Measurements from ENCODE around the gene EMID1. TPM values are rescaled to one million over a fixed set of nuclear protein-coding genes. Genes with fewer than 3 reads are reported as not detected.
"Not testable (repeated sequence)": the region's sequence is repeated elsewhere in the genome, so short reads cannot be mapped to it uniquely, and the experiment has no call there.

Gene EMID1
- total RNA-seq, 2 donors from 2014 or later: 0.52 to 1.8 TPM

DNA sequence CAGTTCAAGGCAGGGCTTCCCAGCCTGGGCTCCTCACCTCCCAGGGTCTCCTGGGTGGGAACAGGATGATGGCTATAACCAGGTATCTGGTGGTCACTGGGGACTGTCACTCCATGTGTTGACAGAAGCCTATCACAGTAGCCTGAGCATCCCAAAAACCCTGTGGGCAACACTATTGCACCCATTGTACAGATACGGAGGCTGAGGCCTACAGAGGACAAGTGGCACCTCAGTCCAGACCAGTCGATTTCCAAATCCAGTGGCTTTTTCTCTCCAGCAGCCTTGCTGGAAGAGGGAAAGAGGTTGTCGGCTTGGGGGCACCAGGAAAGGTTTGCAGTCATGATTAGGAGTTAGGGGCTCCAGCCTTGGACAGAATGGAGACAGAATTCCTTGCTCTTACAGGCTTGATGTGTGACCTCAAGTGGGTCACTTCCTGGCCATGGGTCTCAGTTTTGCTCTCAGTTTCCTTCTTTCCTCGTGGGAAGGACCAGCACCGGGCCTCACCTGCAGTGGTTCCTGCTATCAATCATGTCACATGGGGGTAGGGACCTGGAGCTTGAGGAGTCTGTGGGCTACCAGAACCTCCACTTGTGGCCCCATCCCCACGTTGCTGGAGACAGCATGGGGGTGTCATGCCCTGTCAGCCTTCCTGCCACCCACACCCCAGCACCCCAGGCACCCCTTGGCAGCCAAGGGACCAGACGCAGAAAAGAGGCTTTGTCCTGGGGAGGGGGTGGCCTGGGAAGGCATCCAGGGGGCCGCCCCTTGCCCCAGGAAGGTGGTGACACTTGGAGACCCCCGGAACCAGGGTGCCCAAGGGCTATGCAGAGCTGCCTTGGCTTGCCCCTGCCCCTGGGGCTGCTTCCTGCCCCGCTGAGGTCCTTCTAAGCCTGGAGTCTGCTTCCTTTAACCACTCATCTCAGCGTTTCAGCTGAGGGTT is 2.1 kb downstream of the EMID1 start:
- intact Hi-C loops (cut with DNase I): no loop called here
- DNase-seq (no peak), ATAC-seq (no peak)

DNA sequence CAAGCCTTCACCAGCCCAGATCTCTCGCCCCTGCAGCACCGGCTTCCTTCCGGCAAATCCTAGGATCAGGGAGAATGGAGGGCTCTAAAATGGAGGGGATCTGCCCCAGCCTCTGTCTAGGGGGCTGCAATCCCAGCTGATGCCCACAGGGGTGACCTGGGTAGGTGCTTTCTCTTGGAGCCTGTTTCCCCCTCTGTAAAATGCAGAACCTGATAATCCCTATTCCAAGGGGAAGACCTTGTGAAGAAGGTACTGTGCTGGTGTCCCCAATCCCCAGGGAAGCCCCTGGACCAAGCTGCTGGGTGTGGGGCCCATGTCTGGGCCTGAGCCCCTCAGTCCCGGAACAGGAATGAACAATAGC is 2.8 kb downstream of the EMID1 start:
- ATAC-seq (no peak), DNase-seq (no peak)
- intact Hi-C loops (cut with DNase I): no loop called here

DNA sequence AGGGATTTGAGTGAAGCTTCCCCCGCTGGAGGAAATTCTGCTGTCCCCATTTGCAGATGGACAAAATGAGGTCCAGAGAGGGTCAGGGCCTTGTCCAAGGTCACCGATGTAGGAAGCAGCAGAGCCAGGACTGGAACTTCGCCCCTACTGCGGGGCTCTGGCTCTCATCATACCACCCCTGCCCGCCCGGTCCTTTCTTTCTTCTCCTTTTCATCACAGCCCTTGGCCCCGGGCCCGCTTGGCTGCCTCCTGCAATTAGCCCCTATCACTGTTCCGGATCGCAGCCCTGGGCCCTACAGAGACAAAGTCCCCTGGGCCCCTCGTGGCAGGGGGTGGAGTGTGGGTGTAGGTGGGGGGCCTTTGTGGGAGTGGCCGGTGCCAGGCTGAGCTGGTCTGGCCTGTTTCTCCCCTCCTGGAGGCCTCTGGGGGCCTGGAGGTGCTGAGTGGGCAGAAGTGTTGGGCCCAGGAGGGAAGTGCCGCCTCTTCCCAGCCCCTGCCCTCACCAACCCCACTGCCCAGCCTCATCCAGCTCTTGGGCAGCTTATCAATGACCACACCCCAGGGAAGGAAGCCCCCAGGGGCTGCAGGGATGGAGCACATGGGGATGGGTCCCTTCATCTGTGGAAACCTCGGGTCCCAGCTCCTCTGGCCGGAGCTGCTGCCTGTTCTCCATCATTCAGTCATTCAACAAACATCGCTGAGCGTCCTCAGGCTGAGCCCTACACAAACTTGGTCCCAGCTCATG is 3.4 kb downstream of the EMID1 start:
- intact Hi-C loops (cut with DNase I): no loop called here
- no peak for ATAC-seq
- no peak for DNase-seq

DNA sequence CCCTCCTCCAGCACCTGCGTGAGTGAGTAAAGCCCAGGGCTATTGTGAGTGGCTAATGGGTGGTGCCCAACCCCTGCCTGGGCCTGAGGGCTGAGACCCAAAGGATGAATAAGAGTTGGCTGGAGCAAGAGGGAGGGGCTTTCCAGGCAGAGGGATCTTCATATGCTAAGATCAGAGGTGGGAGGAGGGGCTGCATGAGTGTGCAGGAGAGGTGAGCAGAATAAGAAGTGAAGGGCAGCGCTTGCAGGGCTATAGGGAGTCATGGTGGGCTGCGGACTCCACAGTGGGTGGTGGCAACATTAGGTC is 3.9 kb downstream of the EMID1 start:
- DNase-seq (no peak), ATAC-seq (no peak)
- intact Hi-C loops (cut with DNase I): no loop called here

DNA sequence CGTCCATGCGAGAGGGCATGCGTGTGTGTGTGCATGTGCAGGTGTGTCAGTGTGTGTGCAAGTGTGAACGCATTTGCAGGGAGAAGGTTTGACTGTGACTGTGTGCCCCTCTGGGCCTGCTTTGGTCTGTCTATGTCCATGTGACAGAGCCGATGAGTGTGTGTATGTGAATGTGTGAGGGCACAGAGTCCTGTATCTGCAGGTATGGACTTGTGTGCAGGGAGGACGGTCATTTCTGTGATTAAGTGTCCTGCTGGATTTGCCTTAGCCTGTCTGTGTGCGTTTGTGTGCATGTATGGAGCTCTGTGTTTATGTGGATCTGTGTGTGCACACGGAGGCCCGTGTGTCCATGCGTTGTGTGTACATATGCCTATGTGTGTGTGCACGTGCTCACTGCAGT is 5.4 kb downstream of the EMID1 start:
- ATAC-seq: no peak
- intact Hi-C loops (cut with DNase I): no loop called here
- DNase-seq: no peak

DNA sequence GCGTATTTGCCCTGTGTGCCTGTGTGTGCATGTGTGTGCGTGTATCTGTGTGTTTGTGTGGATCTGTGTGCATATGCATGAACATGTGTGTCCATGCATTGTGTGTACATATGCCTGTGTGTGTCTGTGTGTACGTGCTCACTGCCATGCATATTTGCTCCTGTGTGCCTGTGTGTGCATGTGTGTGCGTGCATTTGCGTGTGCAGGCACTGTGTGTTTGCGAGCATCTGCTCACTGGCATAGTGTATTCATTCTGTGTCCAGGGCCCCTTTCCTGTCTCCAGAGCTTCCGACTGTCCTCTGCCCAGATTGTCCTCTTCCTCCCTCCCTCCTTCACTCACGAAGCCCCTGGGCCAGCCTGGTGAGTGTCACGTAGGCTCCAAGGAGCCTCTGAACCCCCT is 5.8 kb downstream of the EMID1 start:
- no peak for ATAC-seq
- intact Hi-C loops (cut with DNase I): no loop called here
- DNase-seq: no peak

DNA sequence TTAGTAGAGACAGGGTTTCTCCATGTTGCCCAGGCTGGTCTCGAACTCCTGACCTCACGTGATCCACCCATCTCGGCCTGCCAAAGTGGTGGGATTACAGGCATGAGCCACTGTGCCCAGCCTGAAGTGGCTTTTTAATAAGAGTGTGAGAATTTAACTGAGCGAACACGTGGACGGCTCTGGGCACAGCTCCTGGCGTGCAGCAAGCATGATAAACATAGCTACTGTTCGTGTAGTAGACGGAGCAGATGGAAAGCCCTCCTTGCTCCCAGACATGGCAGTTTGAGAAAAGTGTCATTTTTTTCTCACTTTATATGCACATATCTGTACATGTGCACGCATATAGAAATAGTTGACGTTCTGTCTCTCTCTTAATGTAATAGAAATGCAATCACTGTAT is 7.0 kb downstream of the EMID1 start:
- ATAC-seq (no peak), DNase-seq (no peak)
- intact Hi-C loops (cut with DNase I): no loop called here

DNA sequence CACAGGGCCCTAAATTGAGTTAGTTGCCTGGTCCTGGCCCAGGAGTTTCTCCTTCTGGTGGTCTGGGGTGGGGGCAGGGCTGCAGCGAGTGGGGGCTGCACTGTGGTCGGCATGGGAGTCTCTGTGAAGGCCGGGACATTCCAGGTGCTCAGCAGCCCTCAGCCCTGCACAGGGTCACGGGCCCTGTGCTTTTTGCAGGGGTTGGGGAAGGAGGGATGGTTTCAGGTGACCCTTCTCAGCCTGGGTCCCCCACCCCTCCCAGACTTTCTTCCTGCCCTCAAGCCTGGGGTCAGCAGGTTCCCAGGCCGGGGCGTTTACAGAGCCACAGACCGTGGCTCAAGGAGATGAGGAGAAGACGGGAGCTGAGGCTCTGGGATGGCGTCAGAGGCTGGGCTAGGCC is 7.8 kb downstream of the EMID1 start:
- DNase-seq (no peak), ATAC-seq (no peak)
- intact Hi-C loops (cut with DNase I): no loop called here

DNA sequence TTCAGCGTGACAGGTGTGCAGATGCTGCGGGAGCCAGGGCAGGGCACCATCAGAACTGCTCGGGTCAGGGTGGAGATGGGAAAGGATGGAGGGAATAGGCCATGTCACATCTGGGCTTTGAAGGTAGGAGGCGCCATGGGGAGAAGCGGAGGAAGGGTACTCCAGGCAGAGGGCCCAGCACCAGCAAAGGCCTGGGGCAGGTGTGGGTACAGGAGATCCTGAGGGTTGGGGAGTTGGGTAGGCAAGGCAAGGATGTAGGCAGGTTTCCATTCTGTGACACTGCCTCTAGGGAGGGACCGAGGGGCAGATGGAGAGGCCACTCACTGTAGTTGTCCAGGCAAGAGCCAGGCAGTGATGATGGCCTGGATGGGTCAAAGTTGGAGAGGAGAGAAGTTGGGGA is 8.5 kb downstream of the EMID1 start:
- ATAC-seq (no peak), DNase-seq (no peak)
- intact Hi-C loops (cut with DNase I): no loop called here

DNA sequence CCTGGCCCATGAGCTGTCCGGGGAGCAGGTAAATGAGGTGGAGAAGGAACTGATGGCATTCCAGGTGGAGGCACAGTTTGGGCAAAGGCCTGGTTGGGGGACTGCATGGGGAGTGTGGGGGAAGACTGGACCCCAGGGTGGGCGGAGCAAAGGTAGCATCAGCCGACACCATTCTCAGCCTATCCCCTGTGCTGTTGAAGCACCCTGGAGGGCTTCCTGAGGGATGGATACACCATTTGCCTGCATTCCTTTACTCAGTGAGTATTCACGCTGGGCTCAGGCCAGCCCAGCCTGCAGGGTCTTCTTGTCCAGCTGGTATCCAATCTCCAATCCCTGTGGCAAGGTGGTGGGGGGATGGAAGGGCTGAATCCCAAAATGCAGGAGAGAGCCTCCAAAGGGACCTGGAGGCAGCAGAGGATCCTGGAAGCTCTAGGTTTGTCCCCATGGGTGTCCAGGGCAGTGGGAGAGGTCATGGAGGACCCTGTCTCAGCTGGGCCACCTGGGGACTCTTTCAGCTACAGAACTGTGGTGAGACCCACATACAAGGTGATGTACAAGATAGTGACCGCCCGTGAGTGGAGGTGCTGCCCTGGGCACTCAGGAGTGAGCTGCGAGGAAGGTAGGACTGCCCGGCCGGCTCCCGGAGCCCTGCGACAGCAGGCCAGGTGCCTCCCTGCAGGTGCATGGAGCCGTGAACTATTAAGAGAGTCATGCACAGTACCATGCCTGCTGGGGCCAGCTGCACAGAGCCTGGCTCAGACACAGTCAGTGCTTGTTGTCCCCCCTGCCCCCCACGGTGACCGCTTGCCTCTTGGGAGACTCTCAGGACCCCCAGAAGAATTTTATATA is 9.5 kb downstream of the EMID1 start:
- DNase-seq (no peak), ATAC-seq (no peak)
- intact Hi-C loops (cut with DNase I): no loop called here

DNA sequence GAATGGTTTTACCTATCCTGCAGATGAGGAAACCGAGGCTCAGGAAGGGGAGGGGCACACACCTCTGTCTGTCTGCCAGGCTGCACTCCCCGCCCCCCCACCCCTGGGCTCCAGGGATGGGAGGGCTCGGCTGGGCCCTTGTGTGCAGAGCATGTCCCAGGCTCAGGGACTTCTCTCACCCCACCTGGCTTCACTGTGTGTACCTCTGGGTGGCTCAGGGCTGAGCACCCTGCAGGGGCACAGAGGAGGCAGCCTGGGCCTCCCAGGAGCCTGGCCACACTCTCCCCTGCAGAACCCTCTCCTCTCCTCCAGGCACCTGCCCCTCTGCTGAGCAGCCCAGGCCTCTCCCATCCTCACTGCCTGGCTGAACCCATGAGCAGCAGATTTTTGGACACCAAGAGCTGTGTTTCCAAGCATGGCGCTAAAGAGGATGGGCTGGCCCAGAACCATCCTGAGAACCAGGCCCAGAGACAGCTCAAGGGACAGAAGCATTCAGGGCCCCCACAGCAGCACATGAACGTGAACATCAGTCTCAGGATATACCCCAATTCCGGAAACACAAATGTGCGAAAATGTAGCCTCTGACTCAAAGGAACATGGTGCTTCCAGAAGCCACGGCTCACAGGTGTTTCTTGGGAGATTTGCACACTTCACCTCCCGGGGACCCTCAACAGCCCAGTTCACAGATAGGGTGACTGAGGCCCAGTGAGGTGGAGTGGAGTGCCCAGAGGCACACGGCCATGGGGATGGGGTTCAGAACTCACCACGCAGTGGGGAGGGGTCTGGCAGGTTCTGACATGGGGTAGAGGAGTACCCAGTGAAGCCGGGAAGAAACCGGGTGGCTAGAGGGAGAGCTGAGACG is 10.5 kb downstream of the EMID1 start:
- intact Hi-C loops (cut with DNase I): no loop called here
- DNase-seq (no peak), ATAC-seq (no peak)

DNA sequence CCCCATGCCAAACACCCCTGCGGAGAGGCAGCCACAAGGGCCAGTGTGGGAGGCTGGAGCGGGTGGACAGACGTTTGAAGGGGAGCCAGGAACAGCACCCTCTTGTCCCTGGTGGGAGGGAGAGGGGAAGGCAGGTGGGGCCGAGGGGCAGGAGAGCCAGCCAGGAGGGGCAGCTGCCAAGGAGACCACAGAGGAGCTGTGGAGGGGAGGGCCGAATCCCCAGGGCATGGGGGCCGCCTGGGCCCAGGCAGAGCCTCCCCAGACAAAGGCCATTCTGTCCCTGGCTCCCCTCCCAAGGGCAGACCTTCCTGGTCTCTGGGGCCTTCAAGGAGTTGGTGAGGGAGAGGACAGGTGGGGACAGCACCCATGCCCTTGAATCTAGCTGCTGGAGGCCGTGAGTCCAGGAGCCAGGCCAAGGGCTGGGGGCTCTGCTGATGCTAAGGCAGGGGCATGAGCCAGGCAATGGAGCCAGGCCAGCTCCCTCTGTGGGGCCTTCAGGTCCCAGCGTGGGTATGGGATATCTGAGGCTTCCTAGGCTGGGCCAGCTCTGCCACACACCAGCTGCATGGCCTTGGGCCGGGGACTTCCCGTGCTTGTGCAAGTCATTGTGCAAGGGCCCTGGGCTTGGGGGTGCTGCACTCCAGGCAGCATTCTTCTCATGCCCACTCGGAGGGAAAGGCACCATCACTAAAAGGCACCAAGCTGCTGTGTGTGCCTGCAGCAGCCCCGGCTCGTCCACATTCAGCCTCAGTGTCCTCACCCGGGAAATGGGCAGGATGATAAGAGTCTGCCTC is 11.4 kb downstream of the EMID1 start:
- intact Hi-C loops (cut with DNase I): no loop called here
- peak; percentile 44 for DNase-seq

DNA sequence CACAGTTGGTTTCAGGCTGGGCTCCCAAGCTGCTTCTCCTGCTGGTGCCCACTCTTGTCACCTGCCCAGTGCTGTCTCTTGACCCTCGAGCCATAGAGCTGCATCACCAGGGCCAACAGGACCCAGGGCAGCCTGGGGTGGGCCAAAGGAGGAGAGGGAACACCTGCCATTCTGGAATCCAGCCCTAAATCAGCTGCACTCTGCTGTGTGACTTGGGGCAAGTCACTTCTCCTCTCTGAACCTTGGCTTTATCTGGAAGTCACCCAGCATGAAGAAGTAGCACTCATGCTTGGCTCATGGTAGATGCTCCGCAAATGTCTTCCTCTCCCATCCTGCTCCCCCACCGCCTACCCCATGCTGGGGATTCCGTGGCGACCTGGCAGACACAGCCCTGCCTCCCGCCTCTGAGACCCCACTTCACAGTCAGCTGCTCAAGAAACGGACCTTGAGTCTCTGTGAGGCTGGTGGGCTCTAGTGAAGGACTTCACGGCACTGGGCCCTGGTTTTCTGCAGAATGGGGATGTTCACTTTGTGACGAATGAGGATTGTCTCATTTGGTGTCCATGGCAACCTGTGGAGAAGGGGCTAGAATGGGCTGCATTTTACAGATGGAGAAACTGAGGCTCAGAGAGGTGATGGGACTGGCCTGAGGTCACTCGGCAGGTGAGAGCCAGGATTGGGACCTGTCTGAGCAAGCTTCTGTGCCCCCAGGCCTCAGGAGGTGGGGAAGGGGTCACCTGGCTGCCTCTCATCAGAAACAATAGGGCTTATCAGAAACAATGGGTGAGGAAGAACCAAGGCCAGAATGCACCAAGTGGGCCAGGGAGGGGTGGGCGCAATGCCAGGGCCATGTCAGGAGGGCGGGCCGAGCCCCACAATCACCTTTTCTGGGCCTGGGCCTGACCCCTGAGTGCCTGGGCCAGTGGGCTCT is 12.4 kb downstream of the EMID1 start:
- ATAC-seq: no peak
- DNase-seq: no peak
- intact Hi-C loops (cut with DNase I): no loop called here

More for the DNA sequence above, 11.4 kb downstream of the EMID1 start:
- peak; percentile 21 to 85 for ATAC-seq

DNA sequence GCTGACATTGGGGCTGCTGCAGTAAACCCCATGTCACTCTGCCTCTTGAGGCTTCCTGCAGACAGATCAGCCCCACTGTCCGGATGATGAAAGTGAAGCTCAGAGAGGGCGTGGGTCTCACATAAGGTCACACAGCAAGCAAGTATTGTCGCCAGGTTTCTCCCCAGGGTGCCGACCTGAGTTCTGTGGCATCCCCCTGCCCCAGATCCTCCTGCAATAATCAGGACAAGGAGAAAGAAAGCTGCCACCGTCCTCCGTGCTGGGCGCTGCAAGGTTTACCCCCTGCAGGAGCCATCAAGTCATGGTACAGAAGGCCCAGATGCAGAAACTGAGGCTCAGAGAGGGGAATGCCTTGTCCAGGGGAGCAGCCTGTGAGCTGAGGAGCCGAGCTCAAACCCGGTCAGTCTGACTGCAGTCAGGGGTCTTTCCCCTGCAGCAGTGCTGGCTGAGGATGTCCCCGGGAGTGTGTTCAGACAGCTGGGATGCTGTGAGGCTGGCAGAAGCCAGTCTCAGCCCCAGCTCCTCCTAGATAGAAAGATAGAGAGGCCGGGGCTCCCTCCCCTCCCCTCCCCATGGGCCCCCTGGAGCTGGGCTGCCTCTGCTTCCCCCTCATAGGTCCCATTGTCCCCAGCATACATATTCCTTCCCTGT is 13.2 kb downstream of the EMID1 start:
- no peak for ATAC-seq
- no peak for DNase-seq
- intact Hi-C loops (cut with DNase I): no loop called here

DNA sequence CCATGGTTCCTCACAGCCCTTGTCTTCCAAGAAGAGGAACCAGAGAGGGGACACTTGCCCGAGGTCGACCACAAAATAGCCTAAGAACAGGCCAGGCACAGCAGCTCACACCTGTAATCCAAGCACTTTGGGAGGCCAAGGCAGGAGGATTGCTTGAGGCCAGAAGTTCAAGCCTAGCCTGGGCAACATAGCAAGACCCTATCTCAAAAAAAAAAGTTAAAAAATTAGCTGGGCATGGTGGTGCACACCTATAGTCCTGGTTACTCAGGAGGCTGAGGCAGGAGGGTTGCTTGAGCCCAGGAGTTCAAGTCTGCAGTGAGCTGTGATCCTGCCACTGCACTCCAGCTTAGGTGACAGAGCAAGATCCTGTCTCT is 13.7 kb downstream of the EMID1 start:
- ATAC-seq; DNase-seq; intact Hi-C loops (cut with DNase I): not testable (repeated sequence)

DNA sequence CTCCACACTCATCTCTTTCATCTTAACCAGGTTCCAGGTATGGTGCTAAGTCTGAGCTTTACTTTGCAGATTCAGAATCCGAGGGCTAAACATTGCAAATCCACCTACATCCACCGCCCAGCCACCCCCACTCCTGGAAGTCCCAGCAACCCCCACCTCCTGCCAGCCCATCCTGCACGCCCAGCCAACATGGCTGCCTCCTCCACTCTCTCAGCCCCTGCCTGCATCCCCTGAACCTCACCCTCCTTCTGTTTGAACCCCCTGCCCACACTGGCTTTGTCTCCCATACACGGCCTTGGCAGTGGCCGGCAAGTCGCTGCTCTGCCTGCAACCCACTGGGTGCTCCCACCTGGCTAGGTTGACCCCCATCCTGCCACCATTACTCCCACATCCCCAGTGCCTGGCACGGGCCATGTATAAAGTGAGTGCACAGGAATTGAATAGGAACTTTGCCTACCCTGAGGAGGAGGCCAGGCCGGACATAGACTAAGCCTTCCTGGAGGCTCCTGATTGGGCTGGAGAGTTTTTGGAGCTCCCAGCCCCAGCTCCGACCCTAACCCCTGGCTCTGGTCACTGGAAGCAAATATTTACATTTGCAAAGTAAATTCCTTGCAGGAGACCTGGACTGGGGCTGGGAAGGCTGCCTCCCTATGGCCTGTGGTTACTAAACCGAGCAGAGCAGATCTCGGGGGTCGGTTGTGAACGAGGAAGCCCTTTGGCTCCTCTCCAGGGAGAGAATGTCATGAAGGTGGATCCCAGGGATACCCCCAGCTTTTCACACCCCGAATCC is 14.4 kb downstream of the EMID1 start:
- no peak for ATAC-seq
- intact Hi-C loops (cut with DNase I): loop anchor here in 1 of 2 donors (10.0 kb wide), 1 partner anchor 55 kb away; no protein-coding TSS in a partner anchor
- no peak for DNase-seq

Measured in left cardiac atrium (tissue), 4 donors.